Measurements from ENCODE around the gene ANO6. TPM values are rescaled to one million over a fixed set of nuclear protein-coding genes. Genes with fewer than 3 reads are reported as not detected.
A peak's percentile ranks its signal among the peaks of the same experiment; 100 is the strongest.

ANO6 gene
- total and polyA plus RNA-seq, 4 donors: 18.6 to 52.3 (median 29.1) TPM

DNA sequence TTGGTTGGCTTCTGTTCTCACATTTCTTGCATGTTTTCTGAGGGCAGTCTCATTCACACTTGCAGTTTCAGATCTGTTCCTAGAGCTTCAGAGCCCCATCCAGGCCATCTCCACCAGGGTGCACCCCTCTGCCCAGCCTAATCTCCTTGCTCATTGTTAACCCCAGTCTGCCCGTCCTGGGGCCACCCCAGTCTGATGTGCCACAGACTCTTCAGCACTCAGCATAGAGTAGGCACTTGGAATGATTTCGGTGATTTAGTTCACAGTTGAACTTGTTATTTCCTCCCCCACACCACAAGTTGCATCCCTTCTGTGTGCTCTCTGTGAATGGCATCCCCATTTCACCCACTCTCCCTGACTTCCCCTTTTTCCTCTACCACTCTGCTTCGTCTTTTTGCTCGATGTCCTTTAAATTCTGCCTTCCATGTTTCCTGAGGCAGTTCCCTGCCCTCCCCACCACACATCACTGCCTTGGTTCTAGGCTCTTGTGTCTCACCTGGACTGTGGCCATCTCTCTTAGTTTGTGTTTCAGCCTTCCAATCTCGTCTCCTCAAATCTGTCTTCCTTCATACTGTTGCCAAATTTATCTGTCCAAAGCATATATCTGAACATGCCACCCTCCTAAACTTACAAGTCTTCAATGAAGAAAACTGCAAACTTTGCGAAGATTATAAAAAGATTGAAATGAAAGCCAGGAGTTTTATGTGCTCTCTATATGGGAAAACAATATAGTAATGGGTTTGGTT lies 41.5 kb downstream of the ANO6 start:
- WGBS: 84% methylated on average over 6 of the region's 6 CpGs
- Histone ChIP-seq H3K9me3 (ENCODE audit: control insufficient read depth in 4 of 4, low read length in 3 of 4) (no peaks in the 10 kb centered on the region), H3K4me1 (ENCODE audit: control insufficient read depth in 4 of 4, insufficient read depth in 4 of 4, low read length in 3 of 4) (peaks cover 3 to 31% (median 27%) of the 10 kb centered on the region in 4 donors), H3K27me3 (ENCODE audit: control insufficient read depth in 4 of 4, insufficient read depth in 4 of 4, low read length in 3 of 4) (no peaks in the 10 kb centered on the region), H3K27ac (ENCODE audit: low read depth in 1 of 2, low read length in 2 of 2) (no peak overlapping the region), H3K9ac (ENCODE audit: low read depth in 1 of 2, low read length in 2 of 2) (no peak overlapping the region), H3K36me3 (ENCODE audit: control insufficient read depth in 4 of 4, insufficient read depth in 3 of 4, low read depth in 1 of 4, low read length in 3 of 4) (no peaks in the 10 kb centered on the region), H3K4me3 (ENCODE audit: low read depth in 1 of 3, low read length in 3 of 3) (no peak overlapping the region)
- TF ChIP-seq, protein P1, sequence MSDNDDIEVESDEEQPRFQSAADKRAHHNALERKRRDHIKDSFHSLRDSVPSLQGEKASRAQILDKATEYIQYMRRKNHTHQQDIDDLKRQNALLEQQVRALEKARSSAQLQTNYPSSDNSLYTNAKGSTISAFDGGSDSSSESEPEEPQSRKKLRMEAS (IDR thresholded peaks at IDR 0.05): no peak
- TF ChIP-seq SP1 (IDR thresholded peaks at IDR 0.05): no peak
- no peak for TF ChIP-seq GABPA (IDR thresholded peaks at IDR 0.05 in 1 of 2, conservative IDR thresholded peaks at IDR 0.05 in 1 of 2)
- TF ChIP-seq, protein P2, sequence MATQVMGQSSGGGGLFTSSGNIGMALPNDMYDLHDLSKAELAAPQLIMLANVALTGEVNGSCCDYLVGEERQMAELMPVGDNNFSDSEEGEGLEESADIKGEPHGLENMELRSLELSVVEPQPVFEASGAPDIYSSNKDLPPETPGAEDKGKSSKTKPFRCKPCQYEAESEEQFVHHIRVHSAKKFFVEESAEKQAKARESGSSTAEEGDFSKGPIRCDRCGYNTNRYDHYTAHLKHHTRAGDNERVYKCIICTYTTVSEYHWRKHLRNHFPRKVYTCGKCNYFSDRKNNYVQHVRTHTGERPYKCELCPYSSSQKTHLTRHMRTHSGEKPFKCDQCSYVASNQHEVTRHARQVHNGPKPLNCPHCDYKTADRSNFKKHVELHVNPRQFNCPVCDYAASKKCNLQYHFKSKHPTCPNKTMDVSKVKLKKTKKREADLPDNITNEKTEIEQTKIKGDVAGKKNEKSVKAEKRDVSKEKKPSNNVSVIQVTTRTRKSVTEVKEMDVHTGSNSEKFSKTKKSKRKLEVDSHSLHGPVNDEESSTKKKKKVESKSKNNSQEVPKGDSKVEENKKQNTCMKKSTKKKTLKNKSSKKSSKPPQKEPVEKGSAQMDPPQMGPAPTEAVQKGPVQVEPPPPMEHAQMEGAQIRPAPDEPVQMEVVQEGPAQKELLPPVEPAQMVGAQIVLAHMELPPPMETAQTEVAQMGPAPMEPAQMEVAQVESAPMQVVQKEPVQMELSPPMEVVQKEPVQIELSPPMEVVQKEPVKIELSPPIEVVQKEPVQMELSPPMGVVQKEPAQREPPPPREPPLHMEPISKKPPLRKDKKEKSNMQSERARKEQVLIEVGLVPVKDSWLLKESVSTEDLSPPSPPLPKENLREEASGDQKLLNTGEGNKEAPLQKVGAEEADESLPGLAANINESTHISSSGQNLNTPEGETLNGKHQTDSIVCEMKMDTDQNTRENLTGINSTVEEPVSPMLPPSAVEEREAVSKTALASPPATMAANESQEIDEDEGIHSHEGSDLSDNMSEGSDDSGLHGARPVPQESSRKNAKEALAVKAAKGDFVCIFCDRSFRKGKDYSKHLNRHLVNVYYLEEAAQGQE (IDR thresholded peaks at IDR 0.05): no peak
- TF ChIP-seq, protein P3, sequence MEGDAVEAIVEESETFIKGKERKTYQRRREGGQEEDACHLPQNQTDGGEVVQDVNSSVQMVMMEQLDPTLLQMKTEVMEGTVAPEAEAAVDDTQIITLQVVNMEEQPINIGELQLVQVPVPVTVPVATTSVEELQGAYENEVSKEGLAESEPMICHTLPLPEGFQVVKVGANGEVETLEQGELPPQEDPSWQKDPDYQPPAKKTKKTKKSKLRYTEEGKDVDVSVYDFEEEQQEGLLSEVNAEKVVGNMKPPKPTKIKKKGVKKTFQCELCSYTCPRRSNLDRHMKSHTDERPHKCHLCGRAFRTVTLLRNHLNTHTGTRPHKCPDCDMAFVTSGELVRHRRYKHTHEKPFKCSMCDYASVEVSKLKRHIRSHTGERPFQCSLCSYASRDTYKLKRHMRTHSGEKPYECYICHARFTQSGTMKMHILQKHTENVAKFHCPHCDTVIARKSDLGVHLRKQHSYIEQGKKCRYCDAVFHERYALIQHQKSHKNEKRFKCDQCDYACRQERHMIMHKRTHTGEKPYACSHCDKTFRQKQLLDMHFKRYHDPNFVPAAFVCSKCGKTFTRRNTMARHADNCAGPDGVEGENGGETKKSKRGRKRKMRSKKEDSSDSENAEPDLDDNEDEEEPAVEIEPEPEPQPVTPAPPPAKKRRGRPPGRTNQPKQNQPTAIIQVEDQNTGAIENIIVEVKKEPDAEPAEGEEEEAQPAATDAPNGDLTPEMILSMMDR (IDR thresholded peaks at IDR 0.05; ENCODE audit: low read depth, low read length, missing input control): no peak
- TF ChIP-seq HNF4A (conservative IDR thresholded peaks at IDR 0.05): no peak
- no peak for TF ChIP-seq FOXA1 (IDR thresholded peaks at IDR 0.05)
- no peak for TF ChIP-seq FOXA2 (IDR thresholded peaks at IDR 0.05)
- TF ChIP-seq EGR1 (IDR thresholded peaks at IDR 0.05; ENCODE audit: low read depth in 2 of 2): no peak
- TF ChIP-seq RAD21 (IDR thresholded peaks at IDR 0.05): no peak
- TF ChIP-seq NR2F2 (IDR thresholded peaks at IDR 0.05): no peak
- TF ChIP-seq, protein P4, sequence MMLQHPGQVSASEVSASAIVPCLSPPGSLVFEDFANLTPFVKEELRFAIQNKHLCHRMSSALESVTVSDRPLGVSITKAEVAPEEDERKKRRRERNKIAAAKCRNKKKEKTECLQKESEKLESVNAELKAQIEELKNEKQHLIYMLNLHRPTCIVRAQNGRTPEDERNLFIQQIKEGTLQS (IDR thresholded peaks at IDR 0.05): no peak
- TF ChIP-seq YY1 (IDR thresholded peaks at IDR 0.05): no peak
- TF ChIP-seq, protein P5, sequence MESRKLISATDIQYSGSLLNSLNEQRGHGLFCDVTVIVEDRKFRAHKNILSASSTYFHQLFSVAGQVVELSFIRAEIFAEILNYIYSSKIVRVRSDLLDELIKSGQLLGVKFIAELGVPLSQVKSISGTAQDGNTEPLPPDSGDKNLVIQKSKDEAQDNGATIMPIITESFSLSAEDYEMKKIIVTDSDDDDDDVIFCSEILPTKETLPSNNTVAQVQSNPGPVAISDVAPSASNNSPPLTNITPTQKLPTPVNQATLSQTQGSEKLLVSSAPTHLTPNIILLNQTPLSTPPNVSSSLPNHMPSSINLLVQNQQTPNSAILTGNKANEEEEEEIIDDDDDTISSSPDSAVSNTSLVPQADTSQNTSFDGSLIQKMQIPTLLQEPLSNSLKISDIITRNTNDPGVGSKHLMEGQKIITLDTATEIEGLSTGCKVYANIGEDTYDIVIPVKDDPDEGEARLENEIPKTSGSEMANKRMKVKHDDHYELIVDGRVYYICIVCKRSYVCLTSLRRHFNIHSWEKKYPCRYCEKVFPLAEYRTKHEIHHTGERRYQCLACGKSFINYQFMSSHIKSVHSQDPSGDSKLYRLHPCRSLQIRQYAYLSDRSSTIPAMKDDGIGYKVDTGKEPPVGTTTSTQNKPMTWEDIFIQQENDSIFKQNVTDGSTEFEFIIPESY (IDR thresholded peaks at IDR 0.05): no peak
- DNase-seq (ENCODE audit: low spot score): no peak

DNA sequence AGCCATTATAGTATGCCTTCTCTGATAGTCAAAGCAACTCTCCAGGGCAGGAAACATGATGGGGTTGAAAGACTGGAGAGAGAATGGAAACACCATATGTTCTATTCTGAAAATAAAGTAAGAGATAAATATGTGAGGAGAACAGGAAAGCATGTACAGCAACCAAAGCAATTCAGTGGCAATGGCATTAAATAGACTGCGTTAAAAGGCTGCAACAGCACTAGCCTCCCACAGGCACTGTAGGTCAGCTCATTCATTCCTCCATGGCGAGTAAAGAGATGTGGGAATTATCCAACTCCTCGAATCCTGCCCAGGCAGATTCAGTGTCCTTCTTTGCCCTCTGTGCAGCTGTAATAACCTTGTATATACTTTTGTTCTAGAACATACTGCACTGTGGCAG lies 43.8 kb downstream of the ANO6 start:
- Histone ChIP-seq H3K27ac (ENCODE audit: low read depth in 1 of 2, low read length in 2 of 2) (peak overlapping the region; percentile 42 to 70), H3K4me3 (ENCODE audit: low read depth in 1 of 3, low read length in 3 of 3) (peak overlapping the region in 2 of 3 donors; percentile 23 to 56), H3K9me3 (ENCODE audit: control insufficient read depth in 4 of 4, low read length in 3 of 4) (no peaks in the 10 kb centered on the region), H3K27me3 (ENCODE audit: control insufficient read depth in 4 of 4, insufficient read depth in 4 of 4, low read length in 3 of 4) (no peaks in the 10 kb centered on the region), H3K36me3 (ENCODE audit: control insufficient read depth in 4 of 4, insufficient read depth in 3 of 4, low read depth in 1 of 4, low read length in 3 of 4) (no peaks in the 10 kb centered on the region), H3K9ac (ENCODE audit: low read depth in 1 of 2, low read length in 2 of 2) (no peak overlapping the region), H3K4me1 (ENCODE audit: control insufficient read depth in 4 of 4, insufficient read depth in 4 of 4, low read length in 3 of 4) (peaks cover 4 to 31% (median 30%) of the 10 kb centered on the region in 4 donors)
- 42% methylated on average over 3 of the region's 3 CpGs for WGBS
- no peak for DNase-seq (ENCODE audit: low spot score)
- TF ChIP-seq, protein P5 (IDR thresholded peaks at IDR 0.05): no peak
- TF ChIP-seq RXRA (IDR thresholded peaks at IDR 0.05): no peak
- TF ChIP-seq FOXA1 (IDR thresholded peaks at IDR 0.05): no peak
- no peak for TF ChIP-seq RAD21 (IDR thresholded peaks at IDR 0.05)
- no peak for TF ChIP-seq YY1 (IDR thresholded peaks at IDR 0.05)
- no peak for TF ChIP-seq HNF4A (conservative IDR thresholded peaks at IDR 0.05)
- no peak for TF ChIP-seq GABPA (IDR thresholded peaks at IDR 0.05 in 1 of 2, conservative IDR thresholded peaks at IDR 0.05 in 1 of 2)
- no peak for TF ChIP-seq SP1 (IDR thresholded peaks at IDR 0.05)
- no peak for TF ChIP-seq NR2F2 (IDR thresholded peaks at IDR 0.05)
- no peak for TF ChIP-seq FOXA2 (IDR thresholded peaks at IDR 0.05)
- no peak for TF ChIP-seq HNF4G (IDR thresholded peaks at IDR 0.05)
- TF ChIP-seq, protein P3 (IDR thresholded peaks at IDR 0.05; ENCODE audit: low read depth, low read length, missing input control): no peak
- no peak for TF ChIP-seq TAF1 (conservative IDR thresholded peaks at IDR 0.05)
- TF ChIP-seq, protein P4 (IDR thresholded peaks at IDR 0.05): no peak

All from liver (tissue), 9 donors.